ENCODE measurements around the gene ZNF785.
"Not testable (repeated sequence)": the region's sequence is repeated elsewhere in the genome, so short reads cannot be mapped to it uniquely, and the experiment has no call there.

ZNF785 gene

DNA sequence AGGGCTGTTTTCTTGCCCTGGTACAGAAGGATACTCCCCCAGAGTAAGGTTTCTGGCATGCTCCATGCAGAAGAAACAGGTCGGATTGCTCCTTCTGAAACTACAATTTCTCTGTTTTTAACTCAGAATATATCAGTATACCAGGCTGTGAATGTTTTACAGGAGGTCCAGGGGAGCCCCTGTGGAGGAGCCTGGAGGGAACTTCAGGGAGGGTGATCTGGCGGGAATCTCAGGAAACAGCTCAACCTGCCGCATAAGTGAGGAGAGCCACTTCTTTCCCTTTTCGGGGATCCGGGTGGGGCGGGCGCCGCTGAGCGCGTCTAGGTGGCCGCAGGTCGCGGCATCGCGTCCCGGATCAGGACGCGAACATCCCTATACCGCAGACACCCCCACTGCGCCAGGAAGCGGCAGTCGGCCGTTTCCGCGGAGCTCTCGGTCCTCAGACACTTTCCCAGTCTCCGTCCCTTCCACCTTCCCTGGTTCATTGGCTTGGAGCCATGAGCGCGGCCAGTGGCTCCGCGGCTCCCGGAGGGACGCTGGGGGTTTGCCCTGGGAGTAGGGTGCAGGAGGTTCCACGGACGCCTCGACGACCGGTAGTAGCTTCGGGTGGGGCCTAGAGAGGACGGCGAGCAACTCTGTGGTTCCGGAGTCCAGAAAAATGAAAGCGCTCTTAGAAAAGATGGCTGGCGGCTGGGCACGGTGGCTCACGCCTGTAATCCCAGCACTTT is 24.2 kb downstream of the ZNF785 start:
- DNase-seq = no peak

GRCh38 chr16:30559690-30560089 is 25.8 kb downstream of the ZNF785 start:
- no peak for DNase-seq

DNA sequence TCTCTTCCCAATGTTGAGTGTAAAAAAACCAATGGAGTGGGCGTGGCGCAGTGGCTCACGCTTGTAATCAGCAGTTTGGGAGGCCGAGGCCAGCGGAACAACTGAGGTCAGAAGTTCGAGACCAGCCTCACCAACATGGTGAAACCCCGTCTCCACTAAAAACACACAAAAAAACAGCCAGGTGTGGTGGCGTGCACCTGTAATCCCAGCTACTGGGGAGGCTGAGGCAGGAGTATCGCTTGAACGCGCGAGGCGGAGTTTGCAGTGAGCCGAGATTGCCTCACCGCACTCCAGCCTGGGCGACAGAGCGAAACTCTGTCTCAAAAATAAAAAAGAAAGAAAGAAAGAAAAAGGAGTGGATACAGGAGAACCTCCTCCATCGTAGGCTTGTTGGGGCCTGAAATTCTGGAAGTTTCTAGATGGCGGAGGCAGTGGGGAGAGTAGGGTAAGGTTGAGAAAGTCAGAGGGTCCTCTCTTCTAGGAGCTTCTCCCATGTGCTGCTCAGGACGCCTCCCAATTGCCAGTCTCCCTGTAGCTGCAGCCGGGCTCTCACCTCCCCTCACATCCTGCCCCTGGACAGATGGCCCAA is 26.6 kb downstream of the ZNF785 start:
- no peak for DNase-seq

DNA sequence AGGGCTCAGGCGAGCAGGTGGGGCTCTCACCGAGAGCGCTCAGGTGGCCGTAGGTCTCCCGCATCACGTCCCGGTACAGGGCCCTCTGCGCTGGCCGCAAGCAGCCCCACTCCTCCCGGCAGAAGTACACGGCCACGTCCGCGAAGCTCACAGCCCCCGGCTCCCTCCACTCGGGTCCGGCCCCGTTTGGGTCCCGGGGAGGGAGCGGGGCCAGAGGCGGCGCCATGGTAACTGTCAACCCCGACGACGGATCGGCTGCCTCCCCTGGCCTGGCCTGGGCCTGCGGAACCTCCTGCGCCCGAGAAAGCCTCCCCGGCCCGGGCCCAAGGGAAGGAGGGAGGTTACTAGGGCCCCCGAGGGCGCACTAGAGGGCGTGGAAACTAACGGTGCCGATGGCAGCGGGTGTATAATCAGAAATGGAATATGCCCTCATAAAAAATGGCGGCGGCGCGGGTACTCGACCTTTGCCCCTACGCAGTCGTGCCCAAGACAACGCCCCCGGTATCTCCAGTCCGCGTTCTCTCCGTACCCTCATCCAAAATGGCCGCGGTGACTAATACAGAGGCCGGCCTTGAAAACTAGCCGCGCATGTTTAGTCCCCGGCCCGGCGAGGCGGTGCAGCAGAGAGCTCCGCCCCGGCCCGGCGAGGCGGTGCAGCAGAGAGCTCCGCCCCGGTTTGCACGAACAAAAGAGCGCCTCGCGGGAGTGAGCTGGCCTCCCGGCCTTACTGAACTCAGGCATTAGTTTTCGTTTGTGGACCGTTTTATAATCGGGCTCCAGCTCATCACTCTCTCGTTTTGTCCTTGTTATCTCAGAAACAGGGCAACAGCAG is 27.3 kb downstream of the ZNF785 start, which contains the start of gene ZNF764:
Gene ZNF764, minus strand, starts transcription at position 418 of the 832 bp plus-strand sequence. Its CDS starts 192 bp downstream, at position 226.
- peak; percentile 99 for DNase-seq

- DNase-seq = no peak
Observed at GRCh38 chr16:30557707-30557956, 27.9 kb downstream of the ZNF785 start.

DNA sequence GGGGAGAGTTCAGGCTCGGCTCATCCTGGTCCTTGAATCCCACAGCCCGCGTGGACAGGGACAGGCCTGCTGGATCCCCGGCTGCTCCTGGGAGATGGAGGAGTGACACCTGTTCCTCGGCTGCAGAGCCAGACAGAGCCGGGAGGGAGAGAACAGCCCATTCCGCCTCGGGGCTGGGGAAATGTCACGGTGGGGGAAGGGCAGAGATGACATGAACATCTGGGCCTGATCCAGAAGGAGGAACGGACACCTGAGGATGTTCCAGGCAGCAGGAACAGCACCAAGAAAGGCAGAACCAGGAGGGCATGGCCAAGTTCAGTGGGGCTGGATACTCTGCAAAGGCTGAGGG is 29.4 kb downstream of the ZNF785 start:
- DNase-seq = no peak

GRCh38 chr16:30555315-30556124 is 30.0 kb downstream of the ZNF785 start:
- DNase-seq = no peak

DNA sequence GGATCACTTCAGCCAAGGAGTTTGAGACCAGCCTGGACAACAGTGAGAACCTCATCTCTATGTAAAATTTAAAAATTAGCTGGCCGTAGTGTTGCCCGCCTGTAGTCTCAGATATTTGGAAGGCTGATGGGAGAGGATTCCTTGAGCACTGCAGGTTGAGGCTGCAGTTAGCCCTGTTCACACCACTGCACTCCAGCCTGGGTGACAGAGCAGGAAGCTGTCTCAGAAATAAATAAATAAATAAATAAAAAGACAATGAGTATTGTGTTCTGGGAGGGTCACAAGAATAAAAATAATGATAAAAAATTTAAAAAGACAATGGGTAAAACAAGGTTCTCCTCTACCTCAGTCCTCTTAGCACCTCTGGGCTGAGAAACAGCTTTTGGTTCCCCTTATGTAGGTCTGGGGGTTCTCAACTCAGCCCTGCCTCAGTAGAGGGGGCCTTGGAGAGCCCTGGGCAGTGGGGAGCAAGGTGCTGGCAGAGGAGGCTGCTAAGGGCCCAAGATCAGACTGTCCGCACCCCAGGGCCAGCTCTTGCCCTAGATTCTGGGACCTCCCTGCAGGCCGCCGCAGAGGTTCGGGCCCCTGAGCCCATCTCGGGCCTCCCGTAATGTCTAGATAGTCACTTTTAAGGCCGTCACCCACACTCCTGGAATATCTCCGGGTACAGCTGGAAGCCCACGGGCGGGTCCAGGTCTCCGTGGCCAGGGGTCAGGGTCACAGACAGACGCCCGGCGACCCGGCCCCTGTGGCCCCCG is 30.8 kb downstream of the ZNF785 start:
- no peak for DNase-seq

- DNase-seq = no peak
Observed at GRCh38 chr16:30553393-30553899, 32.1 kb downstream of the ZNF785 start.

- DNase-seq = no peak
Observed at GRCh38 chr16:30552956-30553355, 32.5 kb downstream of the ZNF785 start.

DNA sequence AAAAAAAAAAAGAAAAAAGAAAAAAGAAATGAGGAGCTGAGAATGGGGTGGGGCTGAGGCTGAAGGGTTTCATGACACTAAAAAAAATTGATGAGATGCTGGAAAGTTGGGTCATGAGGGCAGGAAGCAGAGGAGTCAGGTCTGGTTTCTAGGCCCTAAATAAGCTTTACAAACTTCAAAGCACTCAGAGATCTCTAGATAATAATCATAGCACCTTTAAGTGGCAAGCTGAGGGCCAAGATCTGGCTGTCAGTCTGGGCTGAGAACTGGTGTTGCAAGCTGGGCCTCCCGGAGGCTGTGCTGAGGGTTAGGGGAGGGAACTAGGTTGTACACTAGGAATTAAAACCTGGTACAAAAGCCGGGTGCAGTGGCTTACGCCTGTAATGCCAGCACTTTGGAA is 33.7 kb downstream of the ZNF785 start:
- DNase-seq = no peak

DNA sequence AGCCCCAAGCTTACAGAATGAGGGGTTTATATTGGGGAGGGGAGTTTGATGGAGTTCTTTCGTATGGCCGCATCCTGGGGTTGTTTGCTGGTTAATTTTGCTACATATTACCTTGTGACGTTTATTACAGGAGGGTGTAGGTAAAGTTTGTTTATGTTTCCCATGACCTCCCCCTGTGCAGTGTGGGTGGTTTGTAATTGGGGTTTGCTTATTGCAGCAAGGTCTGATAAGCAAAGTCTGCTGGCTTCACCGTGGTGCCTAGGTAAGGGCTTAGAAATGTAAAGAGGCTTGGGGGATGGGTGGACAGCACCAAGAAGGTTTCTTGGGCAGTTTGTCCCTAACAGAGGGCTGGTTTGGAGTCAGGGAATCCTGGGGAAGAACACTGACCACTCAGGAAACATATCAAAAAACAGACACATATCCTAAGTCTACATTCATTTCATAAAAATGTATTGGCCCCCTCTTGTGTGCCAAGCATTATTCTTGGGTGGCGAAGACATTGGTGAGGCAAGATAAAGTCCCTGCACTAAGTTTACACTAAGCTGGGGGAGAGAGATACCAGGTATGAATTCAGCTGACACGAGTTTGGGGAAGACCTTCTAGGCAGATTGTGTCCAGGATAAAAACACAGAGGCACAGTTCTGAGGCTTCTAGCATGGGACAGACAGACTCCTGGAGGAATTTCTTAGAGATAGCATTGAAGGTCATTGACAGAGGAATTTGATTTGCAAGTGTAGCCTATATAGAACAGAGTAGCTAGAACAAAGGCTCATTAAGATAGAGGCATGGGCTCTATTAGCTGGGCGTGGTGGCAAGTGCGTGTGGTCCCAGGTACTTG is 36.9 kb downstream of the ZNF785 start:
- no peak for DNase-seq

DNA sequence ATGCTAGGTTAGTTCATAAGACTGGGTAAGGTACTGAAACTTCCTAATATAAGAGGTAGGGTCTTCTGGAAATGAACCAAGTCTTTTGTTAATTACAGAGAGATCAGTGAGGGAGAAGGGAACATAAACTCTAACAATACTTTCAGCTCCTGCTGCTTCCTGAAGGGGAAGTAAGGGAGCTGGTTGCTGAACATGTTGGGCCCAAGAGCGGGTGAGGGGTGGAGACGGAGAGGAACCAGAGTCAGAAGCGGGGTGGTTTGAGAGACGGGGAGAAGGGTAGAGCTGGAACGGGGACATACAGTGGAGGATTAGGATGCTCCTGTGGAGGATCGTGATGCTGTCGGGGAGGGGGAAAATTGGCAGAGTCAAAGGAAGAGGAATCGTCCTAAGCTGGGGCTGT is 39.4 kb downstream of the ZNF785 start:
- no peak for DNase-seq

GRCh38 chr16:30543067-30543466 is 42.4 kb downstream of the ZNF785 start:
- DNase-seq = no peak

- DNase-seq = no peak
Observed at GRCh38 chr16:30541502-30542329, 43.8 kb downstream of the ZNF785 start.

- not testable (repeated sequence) for DNase-seq
Observed at GRCh38 chr16:30540916-30541464, 44.5 kb downstream of the ZNF785 start.

- not testable (repeated sequence) for DNase-seq
Observed at GRCh38 chr16:30539986-30540526, 45.4 kb downstream of the ZNF785 start.

DNA sequence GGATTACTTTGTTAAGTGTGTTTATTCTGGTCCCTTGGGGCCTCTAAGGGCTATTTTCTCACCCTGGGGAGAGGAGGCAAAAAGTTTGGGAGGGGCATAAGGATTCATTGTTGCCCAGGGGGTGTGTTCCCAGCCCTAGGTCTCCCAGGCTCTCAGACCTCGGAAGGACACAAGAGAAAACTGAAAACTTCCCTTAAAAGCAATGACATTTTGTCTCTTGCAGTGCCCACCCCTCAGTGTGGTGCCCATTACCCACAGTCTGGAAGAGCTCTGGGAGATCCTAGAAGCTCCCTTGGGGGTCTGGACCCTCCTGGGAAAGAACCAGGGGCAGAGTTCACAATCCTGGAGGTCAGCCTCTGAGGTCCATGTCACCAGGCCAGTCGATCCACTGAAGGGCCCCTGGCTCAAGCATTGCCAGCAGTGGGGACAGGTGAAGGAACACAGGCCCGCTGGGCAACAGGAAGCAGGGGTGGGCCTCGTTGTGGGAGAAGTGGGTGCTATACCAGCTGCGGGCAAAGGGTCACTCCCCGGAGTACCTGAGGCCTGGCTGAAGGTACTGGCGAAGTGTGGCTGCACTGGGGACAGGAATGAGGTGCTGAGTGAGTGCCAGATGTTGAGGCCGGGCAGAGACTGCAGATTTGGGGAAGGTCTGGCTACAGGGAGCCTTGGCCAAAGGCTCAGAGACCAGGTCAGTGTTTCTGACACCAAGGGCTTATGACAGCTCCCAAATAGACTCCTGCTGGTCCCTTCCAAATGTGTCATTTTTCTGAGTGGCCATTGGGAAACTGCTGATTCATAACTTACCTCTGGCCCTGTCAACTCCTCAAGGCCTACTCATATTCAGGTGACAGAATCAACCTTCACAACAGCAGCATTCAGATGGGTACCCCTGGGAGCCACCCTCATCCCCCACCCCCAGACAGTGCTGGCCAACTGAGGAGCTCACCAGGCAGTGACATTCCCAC is 46.2 kb downstream of the ZNF785 start:
- no peak for DNase-seq

Data from NCI-H146 (cell line).